Stimulated activated CD8-positive, alpha-beta memory T cell treated with anti-CD3 and anti-CD28 coated beads, Interleukin-15, amount 100 ng/mL, for 48 hours (primary cell): ENCODE results near the gene CAPN2.

Source experiments
- DNase-seq, 2 donors: peaks; one replicate each; pipeline ENCODE4 v3.0.0-alpha.2; 2020; ENCODE audit warnings: low read depth in 2 of 2

CAPN2 gene

DNA sequence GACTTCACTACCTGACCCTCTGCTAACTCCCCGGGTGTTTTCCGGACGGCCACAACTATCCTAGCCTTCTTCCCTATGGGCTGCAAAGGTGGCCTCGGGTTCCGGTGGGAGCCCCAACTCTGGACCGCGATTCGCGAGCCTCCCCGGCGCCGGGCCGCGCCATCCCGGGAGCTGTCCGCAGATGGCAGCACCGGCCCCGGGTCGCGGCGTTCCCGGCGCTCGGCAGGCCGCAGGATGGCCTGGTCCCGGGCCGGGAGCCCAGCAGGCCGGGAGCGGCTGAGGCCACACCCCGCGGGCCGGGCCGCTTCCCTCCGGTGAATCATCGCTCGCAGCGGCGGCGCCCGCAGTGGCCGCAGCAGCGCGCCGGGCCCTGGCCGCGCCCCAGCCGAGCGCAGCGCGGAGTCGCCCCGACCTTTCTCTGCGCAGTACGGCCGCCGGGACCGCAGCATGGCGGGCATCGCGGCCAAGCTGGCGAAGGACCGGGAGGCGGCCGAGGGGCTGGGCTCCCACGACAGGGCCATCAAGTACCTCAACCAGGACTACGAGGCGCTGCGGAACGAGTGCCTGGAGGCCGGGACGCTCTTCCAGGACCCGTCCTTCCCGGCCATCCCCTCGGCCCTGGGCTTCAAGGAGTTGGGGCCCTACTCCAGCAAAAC, at the start of gene CAPN2:
Gene CAPN2 (plus strand): TSS at position 346 of the 656 bp plus-strand sequence. CDS start 102 bp downstream, at position 448.
- peak; percentile 48 to 53 for DNase-seq

DNA sequence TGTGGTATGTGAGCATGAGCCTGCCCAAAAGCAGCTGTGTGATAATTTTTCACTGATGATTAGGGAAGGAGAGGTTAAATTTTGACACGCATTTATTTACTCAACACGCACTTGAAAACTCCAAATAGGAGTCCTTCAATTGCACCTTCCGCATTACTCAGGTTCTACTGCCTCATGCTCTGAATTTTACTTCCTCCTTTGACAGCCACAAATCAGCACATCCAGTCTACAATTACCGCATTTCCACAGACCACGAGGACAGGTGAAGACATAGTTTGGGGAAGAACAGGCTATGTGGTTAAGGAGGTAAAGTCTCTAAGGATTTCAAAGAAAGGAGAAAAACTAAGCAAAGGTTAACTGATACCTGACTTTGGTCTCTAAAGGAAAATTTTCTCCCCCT, 49.4 kb upstream of the CAPN2 start:
- DNase-seq, result no peak

DNA sequence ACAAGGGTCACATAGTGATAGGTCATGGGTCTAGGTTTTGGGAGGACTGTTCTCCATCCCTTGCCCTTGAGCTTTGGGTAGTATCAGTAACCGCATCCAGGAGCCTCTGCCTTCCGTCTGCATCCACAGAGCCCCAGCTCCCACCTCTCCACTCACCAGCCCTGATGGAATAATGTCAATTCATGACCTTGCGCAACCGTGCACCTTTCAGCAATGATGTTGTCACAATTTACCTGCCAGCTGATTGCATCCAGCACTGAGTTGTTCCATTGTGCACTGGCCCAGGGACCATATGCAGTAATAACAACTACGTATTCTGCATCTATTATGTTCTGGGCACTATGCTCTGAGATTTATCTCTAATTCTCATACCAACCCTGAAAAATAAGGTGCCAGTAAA, 48.2 kb upstream of the CAPN2 start:
- DNase-seq, result no peak

DNA sequence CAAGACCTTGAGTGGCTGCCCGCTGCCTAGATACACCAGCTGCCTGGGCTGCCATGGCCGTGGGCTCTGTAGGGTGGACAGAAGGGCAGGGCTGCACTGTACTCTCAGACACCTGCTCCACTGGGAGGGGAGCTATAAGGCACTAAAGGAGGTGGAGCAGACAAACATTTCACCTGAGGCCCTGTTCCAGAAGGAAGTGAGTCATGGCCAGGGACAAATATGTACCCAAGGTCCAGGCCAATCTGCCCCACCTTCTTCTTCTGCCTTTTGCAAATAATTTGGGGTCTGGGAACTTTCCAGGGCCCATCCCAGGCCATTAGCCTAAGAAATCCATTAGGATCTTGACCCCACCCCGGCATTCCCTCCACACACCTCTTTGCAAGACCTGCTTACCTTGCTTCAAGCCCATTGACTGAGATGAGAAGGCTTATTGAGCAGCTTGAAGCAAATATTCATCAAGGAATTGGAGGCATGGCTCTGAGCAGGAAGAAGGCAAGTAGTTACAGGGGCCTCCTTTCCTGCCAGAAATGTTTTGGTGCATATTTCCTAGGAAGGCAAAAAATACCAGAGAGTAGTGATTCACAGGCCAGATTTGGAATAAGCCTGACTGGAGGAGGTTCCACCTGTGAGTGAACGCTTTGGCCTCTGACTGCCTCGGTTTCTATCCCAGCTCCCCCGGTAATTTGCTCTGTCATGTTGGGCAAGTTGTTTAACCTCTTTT, 46.6 kb upstream of the CAPN2 start, which contains the start of gene CAPN8:
Gene CAPN8 (minus strand): TSS at position 110 of the 721 bp plus-strand sequence. CDS start 55 bp downstream, at position 55.
- no peak for DNase-seq

DNA sequence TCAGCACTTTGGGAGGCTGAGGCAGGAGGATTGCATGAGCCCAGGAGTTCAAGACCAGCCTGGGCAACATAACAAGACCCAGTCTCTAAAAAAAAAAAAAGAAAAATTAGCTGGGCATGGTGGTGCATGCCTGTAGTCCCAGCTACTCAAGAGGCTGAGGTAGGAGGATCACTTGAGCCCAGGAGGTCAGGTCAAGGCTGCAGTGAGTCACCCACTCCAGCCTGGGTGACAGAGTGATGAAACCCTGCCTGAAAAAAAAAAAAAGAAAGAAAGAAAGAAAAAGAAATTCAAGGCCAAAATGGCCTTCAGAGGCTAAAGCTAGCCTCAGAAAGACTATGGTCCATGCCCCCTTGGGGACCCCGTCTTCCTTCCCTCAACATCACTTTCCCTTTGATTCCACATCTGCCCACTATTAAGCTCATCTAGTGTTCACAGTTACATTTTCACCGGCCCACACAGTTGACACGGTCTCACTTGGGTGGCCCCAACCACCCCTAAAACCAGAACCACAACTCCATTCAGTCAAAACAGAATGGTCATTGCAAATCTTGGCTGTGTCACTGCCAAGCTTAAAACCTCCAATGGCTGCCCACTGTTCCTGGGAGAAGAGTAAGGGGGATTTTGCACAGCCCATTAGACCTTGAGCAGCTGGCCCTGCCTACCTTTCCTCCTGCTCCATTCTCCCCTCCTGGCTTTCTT, 44.7 kb upstream of the CAPN2 start:
- no peak for DNase-seq

DNA sequence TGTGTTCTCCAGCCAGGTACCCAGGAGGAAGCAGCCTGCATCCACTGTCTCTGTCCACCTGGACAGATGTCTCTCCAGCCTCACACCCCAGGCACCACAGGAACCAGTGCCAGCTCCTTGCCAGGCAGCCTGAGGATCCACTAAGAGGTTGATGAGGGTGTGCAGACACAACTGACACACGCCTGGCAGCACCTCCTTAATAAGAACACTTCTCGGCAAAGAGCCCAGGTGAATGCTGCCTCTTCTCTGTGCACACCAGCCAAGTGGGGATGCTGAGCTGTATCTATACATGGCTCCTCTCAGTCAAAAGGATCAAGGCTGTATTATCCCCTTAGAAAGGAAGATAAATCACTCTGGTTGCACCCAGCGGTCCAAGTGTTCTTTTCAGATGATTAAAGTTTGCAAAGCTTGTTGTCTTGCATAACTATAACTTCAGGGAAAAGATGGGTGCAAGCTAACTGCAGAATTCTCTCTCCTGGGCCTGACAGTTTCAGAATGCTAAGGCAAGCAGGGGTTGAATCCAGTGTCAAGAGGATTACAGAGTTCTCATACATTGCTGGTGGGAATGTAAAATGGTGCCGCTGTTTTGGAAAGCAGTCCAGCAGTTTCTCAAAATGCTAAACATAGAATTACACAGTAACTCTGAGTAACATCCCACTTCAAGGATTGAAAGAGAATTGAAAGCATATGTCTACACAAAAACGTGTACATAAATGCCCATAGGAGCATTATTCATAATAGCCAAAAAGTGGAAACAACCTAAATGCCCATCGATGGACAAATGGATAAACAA, 43.1 kb upstream of the CAPN2 start:
- no peak for DNase-seq

DNA sequence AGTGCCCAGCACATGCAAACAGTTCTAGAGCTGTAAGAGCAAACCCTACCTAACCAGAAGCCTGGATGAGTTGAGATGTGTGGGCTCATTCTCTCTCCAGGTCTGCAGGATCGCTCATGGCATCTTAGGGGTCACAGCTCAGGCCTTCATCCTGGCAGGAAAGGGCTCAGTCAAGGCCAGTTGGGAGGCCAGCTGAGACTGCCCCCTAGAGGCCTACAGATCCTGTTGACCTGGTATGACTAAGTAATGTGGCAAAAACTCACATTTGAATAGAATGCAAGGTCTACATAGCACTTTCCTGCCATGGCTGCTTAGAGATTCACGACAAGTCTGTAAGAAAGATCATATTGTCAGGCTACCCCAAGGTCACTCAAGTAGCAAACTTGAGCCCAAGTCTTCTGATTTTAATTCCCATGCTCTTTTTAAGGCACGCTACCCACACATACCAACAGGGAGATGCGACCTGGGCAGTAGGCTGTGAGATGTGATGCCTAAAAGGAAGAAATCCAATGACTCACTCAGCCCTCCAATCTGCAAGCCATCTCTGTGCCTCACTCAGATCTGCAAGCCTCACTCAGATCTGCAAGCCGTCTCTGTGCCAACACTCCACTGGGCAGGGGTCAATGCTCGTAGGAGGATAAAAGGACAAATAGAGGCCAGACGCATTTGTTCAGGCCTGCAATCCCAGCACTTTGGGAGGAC, 41.7 kb upstream of the CAPN2 start:
- DNase-seq, result no peak

DNA sequence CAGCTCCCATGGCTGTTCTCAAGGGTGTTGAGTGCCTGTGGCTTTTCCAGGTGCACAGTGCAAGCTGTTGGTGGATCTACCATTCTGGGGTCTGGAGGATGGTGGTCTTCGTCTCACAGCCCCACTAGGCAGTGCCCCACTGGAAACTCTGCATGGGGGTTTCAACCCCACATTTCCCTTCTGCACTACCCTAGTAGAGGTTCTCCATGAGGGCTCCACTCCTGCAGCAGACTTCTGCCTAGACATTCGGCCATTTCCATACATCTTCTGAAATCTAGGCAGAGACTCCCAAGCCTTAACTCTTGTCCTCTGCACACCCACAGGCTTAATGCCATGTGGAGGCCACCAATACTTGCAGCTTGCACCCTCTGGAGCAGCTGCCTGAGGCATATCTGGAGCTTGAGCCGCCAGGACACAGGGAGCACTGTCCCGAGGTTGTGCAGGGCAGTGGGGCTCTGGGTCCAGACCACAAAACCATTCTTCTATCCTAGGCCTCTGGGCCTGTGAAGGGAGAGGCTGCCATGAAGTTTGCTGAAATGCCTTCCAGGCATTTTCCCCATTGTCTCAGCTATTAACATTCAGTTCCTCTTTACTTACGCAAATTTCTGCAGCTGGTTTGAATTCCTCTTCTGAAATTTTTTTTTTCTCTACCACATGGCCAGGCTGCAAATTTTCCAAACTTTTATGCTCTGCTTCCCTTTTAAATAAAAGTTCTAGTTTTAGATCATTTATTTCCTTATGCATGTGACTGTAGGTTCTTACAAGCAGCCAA, 38.0 kb upstream of the CAPN2 start:
- DNase-seq, result no peak

DNA sequence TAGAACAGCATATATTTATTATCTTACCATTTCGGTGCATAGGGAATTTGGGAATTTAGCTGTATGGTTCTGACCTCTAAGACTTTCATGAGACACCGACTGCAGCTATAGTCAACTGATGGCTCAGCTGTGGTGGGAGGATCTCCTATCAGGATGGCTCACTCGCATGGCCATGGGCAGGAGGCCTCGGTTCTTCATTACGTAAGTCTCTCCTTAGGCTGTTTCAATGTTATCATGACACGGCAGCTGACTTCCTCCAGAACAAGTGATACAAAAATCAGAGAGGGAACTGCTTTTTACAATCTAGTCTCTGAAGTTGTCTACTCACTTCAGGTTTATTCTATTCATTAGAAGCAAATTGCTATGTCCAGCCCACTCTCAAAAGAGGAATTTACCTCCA, 33.5 kb upstream of the CAPN2 start:
- no peak for DNase-seq

DNA sequence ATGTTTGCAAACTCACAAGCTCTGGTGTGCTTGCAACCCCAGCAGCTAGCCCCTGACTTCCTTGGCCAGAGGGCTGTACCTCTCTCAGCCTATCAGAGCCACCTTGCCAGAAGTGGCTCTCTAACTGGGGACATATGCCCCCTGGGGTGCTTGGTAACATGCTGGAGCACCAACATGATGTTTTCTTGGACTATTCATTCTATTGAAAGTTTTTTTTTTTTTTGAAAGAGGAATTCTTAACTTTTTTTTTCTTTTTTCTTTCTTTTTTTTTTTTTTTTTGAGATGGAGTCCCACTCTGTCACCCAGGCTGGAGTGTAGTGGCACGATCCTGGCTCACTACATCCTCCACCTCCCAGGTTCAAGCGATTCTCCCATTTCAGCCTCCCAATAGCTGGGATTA, 32.2 kb upstream of the CAPN2 start:
- DNase-seq, result no peak

DNA sequence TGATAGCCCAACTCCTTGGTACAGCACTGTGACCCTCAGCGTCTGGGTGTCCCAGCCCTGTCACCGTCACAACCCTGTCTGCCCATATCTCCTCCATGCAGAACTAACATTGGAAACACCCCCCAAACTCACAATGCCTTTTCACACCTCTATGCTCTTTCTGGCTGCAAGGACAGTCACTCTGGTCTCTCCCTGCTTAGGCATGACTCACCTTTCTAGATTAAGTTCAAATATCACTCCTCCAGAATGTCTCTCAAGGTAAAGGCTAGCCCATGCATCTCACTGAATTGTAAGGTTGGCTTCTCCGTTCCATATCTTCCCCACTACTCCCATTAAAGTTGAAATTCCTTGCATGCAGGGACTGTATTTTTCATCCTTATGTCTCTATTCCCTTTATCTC, 29.8 kb upstream of the CAPN2 start:
- no peak for DNase-seq

DNA sequence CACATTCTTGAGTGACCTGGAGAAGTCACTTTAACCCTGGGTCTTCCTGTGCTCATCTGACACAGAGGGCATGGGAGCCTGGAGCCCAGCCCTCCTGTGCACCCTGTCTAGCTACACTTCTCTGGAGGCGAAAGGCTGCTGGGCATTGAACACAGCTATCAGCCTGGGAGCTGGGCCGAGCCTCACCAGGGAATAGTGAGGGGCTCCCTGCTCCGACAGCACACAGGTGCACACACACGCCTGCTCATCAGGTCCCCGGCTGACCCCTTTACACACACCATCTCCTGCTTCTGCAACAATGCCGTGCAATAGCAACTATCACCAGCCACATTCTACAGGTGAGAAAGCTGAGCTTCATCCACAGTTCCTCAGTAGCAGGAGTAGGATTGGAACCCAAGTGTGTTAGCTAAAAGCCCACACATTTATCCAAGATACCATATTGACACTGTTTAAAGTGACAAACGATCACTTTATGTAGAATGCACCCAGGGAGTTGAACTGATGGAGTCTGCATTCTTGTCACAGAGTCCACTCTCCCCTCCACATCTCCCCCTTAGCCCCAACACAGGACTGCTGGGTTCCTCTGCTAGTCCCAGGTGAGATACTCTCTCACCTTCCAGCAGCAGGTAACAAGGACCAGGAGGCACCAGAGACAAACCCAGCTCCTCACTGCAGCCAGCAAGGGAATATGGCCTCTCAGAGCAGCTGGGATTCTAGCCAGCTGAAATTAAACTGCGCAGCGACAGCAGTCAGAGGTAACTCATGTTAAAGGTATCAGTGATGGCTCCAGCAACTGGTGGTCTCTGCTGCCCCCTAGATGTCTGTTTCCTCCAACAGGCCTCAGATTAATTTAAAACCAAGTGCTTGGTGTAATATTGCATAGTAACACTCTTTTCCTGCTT, 28.5 kb upstream of the CAPN2 start:
- DNase-seq, result peak; percentile 22 to 26

DNA sequence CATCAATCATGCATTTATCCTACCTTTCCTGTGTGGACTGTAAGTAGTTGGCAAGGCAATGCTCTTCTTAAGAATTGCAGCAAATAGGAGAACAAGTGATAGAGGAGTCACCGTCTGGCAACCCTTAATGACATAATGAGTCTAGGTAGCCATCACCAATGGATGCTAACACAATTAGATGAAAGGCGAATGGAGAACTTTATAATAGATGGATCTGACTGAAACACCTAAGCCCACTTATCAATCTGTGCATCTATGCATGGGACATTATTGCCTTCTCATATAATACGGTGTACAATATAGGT, 27.9 kb upstream of the CAPN2 start:
- DNase-seq, result no peak

DNA sequence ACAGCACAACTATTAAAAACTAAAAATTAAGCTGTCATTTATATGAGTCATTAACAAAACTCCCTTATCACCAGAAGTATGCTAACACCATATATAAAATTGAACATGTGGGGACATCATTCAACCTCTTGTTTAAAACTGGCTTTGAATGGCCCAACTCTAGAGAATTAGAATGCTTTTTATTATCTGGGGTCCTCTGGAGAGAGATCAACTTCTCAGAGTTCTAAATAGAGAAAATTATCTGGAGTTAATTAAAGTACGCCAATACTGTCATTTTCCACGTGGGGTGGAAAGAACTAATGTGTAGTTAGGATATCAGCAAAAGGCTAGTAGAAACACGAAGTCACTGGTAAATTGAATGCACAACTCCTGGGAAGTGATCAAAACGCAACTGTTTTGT, 21.2 kb upstream of the CAPN2 start:
- no peak for DNase-seq

DNA sequence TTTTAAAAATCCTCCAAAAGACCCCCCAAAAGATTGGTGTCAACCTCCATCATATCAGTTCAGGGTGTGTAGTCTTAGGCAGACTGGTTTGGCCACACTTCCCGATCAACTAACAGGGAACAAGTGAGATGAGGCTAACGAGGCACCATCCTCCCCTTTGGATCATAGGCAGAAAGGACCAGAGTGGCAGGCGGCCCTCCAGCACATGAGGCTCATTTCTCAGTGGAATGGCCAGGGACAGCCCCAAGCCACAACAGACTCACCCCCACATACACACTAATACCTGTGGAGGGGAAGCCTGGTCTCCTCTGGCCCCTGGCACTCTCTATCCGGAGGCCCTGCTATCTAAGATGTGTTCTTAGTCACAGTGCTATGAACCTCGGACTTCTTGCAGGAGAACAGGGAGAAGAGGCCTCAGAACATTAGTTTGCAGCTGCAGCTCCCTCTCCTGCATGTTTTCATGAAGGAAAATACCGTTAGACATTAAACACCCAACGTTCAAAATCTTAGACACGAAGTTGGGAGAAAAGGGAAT, 17.3 kb upstream of the CAPN2 start:
- DNase-seq, result no peak

DNA sequence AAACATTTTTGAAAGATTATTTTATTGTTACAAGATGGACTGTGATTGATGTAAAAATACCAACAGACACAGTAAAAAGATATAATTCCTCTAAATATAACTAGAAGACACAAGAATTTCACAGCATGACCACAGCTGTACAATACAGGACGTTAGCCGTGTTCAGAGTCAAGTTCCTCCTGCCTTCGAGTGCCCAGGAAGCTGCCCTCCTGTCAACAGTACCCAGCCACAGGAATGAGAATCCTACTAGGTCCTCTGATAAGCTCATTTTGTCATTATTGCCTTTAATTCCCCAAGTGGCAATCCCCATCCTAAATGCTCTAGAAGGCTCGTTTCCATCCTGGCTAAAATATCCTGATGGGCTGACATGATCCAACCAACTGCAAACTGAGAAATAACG, 16.4 kb upstream of the CAPN2 start:
- no peak for DNase-seq

DNA sequence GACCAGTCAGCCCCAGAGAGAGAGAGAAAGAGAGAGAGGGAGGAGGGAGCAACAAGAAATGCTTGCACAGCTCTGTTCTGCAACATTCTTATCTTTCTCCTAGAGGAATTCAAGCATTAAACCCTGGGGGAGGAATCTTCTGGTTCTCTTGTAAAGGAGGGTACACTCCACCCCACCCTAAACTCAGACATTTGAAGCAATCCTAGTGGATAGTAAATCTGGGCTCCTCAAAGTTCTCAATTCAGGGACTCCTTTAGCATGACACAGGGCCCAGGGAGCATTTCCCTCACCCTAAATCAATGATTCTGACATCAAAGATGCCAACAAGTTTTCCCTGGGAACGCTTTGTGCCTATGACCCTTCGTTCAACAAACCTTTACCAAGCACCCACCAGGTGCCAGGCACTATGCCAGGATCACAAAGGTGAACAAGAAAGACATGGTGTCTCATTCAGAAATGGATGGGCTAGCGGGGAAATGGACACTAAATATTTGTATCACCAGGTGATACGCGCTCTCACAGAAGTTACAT, 11.9 kb upstream of the CAPN2 start:
- no peak for DNase-seq

DNA sequence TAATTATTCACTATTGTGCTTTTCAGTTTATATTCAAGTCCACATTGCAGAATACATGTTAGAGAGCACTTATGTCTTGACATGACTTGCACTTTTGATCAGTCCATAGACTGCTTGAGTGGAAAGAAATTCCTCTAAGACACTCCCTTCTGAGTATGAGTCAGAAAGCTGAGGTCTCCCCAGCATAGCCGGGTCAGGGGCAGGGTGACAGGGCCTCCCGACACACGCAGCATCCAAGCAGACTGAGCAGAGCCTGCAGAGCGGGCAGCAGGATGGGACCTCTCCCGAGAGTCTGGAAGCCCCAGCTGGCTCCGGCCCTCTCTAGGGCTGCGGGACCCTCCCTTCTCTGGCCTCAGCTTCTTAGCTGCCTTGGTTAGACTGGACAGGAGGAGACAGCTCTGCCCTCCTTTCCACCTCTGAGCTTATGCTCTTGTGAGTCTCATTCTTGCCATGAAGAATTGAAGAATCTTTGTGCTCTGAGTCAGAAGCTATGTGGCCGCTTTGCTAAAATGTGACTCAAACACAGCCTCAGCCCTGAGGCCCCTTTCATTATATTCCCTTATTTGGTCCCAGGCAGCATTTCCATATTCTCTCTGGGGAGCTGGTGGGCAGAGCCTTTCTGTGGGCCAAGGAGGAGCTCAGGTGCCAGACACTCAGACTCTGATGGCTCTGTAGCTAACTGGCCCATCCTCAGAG, 11.2 kb upstream of the CAPN2 start:
- DNase-seq, result peak in 1 of 2 donors; percentile 30
